GM18858 (cell line): ENCODE data around the gene ISM2.

ENCODE experiments used
- ATAC-seq: cut with Tn5 transposase; IDR thresholded peaks from one replicate; pipeline ENCODE4 v1.9.1; 2021; ENCODE audit not compliant: unreplicated experiment

The ISM2 gene

GRCh38 chr14:77470224-77470870 is 28.3 kb downstream of the ISM2 start:
- ATAC-seq, result no peak

- ATAC-seq, result no peak
These were observed 29.1 kb downstream of the ISM2 start for GRCh38 chr14:77469539-77469938.

- ATAC-seq, result no peak
These were observed 29.5 kb downstream of the ISM2 start for GRCh38 chr14:77469067-77469505.

DNA sequence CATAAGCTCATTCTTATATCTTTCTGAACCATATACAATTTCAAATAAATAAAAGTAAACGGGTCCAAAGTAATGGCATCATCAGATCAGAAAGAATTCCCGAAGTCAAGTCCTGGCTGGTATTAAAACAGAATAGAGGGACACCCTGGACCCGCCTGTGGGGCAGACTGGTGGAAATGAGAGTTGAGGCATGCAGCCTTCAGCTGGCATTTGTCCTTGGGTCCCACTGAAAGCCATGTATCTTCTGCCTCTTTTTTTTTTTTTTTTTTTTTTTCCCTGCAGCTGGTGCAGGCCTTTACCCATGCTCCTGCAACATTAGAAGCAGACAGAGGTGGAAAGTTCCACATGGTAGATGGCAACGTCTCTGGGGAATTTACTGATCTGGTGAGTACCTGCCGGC is 30.8 kb downstream of the ISM2 start:
- ATAC-seq, result no peak

- ATAC-seq, result no peak
These were observed 39.4 kb downstream of the ISM2 start for GRCh38 chr14:77459072-77459723.

DNA sequence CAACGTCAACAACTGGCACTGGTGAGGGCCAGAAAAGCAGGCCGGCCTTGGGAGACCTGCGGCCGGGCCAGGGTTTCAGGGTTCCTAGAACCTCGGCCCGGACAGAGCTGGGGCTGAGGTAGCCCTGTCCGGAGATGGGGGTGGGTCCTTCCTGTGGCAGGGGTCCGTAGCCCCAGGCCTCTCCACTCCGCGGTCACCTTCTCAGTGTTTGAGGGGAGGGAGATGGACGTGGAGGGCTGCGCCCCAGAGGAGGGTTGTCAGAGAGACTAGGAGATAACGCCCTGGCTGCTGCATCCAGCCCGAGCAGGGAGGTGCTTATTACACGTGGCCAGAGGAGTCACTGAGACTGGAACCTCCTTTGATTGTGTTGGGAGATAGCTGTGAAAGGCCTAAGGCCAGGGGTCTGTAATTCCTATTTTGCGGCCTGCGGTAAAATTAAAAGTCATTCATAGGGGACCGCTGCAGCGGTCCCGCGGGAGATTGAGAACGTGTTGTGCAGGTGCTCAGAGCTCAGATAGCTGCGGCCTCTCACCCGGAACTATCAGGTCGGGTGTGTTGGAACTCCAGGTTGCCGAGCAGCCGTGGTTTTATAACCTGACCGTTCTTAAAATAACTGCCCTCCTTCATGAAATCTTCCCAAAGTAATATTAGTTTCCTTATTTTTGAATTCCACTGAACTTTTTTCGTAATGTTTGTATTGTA is 40.2 kb downstream of the ISM2 start:
- ATAC-seq, result peak; percentile 13

DNA sequence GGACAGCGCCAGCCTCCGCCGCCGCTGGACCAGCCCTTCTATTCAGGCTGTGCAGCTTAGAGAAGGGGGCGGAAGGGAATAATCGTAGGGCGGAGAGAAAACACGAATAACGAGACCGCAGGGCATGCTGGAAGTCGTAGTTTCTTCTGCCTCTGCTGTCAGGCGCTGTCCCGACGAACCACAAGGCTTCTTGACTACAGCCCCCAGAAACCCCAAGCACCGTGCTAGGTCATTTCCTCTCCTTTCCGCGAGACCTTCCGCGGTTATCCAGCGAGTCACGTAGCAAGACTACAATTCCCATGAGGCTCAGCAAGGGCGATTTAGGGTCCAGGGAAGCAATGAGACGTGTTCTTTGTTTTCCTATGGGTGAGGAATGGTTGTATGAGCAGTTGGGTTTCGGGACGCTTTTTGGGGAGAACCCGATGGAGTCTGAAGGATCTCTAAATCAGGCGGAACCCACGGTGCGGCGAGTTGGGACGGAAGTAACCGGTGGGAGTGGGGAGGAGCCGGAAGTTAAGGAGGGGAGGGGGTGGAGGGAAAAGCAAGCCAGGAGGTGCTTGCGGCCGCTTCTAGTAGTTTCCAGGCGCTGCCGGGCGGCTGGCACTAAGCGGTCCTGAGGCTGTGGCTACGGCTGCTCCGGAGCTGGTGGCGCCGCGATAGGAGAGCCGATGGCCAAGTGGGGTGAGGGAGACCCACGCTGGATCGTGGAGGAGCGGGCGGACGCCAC is 40.9 kb downstream of the ISM2 start, which contains the start of the genes AHSA1 and VIPAS39:
TSS of gene AHSA1 (plus strand) at position 572 of the 727 bp plus-strand sequence. CDS start at position 669, 97 bp downstream.
TSS of gene VIPAS39 (minus strand) at position 80 of the 727 bp plus-strand sequence. CDS start 3,499 bp downstream, outside the sequence.
- peak; percentile 82 for ATAC-seq

- no peak for ATAC-seq
These were observed 41.5 kb downstream of the ISM2 start for GRCh38 chr14:77457115-77457521.

GRCh38 chr14:77455966-77456640 is 42.5 kb downstream of the ISM2 start:
- ATAC-seq, result no peak

GRCh38 chr14:77442196-77442595 is 56.4 kb downstream of the ISM2 start:
- ATAC-seq, result no peak

- ATAC-seq, result no peak
These were observed 58.8 kb downstream of the ISM2 start for GRCh38 chr14:77439861-77440260.

GRCh38 chr14:77438596-77438995 is 60.0 kb downstream of the ISM2 start:
- no peak for ATAC-seq

- no peak for ATAC-seq
These were observed 62.6 kb downstream of the ISM2 start for GRCh38 chr14:77436042-77436441.

GRCh38 chr14:77426396-77426795 is 72.2 kb downstream of the ISM2 start:
- no peak for ATAC-seq

GRCh38 chr14:77424862-77425261 is 73.8 kb downstream of the ISM2 start:
- ATAC-seq, result no peak
